D721Med (cell line): ENCODE results near the gene MKRN1.
"Not testable (repeated sequence)": the region's sequence is repeated elsewhere in the genome, so short reads cannot be mapped to it uniquely, and the experiment has no call there.

Experiments
- DNase-seq: peaks from one replicate; pipeline ENCODE4 v3.0.0; 2011; ENCODE audit warnings: low spot score; ENCODE audit not compliant: insufficient read length
- FAIRE-seq: peaks from 2 replicates; lab custom pipeline; 2011; peaks lifted over from hg19 to GRCh38; lab: Jason Lieb, UNC
- CTCF ChIP-seq: IDR thresholded peaks from 2 replicates; pipeline ENCODE4 v1.5.1; 2012; ENCODE audit warnings: mild to moderate bottlenecking, control low read depth; ENCODE audit not compliant: insufficient read depth; ENCODE audit errors: missing control alignments

MKRN1 gene

GRCh38 chr7:140426130-140426529 lies 53.2 kb downstream of the MKRN1 start:
- TF ChIP-seq CTCF, result no peak
- no peak for DNase-seq
- FAIRE-seq, result no peak

GRCh38 chr7:140425718-140426117 lies 53.6 kb downstream of the MKRN1 start:
- DNase-seq, result no peak
- TF ChIP-seq CTCF, result no peak
- FAIRE-seq, result no peak

GRCh38 chr7:140423501-140423900 lies 55.8 kb downstream of the MKRN1 start:
- FAIRE-seq, result no peak
- TF ChIP-seq CTCF, result no peak
- no peak for DNase-seq

- TF ChIP-seq CTCF, result no peak
- DNase-seq, result no peak
- no peak for FAIRE-seq
Measured at GRCh38 chr7:140421521-140421920, 57.8 kb downstream of the MKRN1 start.

- FAIRE-seq (no peak), DNase-seq (no peak)
Measured at GRCh38 chr7:140418653-140419052, 60.7 kb downstream of the MKRN1 start.

GRCh38 chr7:140418156-140418472 lies 61.2 kb downstream of the MKRN1 start:
- not testable (repeated sequence) for DNase-seq, FAIRE-seq

More at GRCh38 chr7:140418653-140419052, 60.7 kb downstream of the MKRN1 start:
- no peak for TF ChIP-seq CTCF

GRCh38 chr7:140417456-140418155 lies 61.7 kb downstream of the MKRN1 start:
- no peak for TF ChIP-seq CTCF
- DNase-seq, result no peak
- FAIRE-seq, result no peak

- FAIRE-seq, result no peak
Measured at GRCh38 chr7:140416560-140416959, 62.7 kb downstream of the MKRN1 start.

GRCh38 chr7:140415816-140416215 lies 63.5 kb downstream of the MKRN1 start:
- not testable (repeated sequence) for DNase-seq, FAIRE-seq

More at GRCh38 chr7:140416560-140416959, 62.7 kb downstream of the MKRN1 start:
- no peak for TF ChIP-seq CTCF
- no peak for DNase-seq
